GM12892 (cell line): ENCODE data around the gene PROM2.

Experiments used
- POLR2A ChIP-seq: IDR thresholded peaks from 2 replicates; pipeline ENCODE4 v1.6.1; 2011; ENCODE audit warnings: low read depth, low read length, control low read depth
- POLR2AphosphoS5 ChIP-seq: IDR thresholded peaks from 2 replicates; pipeline ENCODE4 v1.6.1; 2011; ENCODE audit warnings: low read depth, low read length, control low read depth
- TAF1 ChIP-seq: IDR thresholded peaks from 2 replicates; pipeline ENCODE4 v1.6.1; 2011; ENCODE audit warnings: low read depth, mild to moderate bottlenecking, control low read depth, low read length, borderline replicate concordance

- TF ChIP-seq TAF1 (no peak), POLR2A (no peak), POLR2AphosphoS5 (no peak)
Observed at GRCh38 chr2:95315801-95316411, 41.7 kb downstream of the PROM2 start.
